Stomach (tissue), 4 donors: ENCODE results near the gene RALY.

ENCODE experiments used
- CTCF ChIP-seq, 7 experiments: fragments of 450-650 bp in 4 of 7; fragments of 200-600 bp in 3 of 7; sonication (generic) in 3 of 7; IDR thresholded peaks; one replicate each; pipeline ENCODE4 v1.5.1; 2016 to 2019; ENCODE audit warnings: antibody characterized with exemption in 7 of 7, control low read depth in 2 of 7, mild to moderate bottlenecking in 1 of 7
- EP300 ChIP-seq: sonication (generic); formaldehyde crosslinking; IDR thresholded peaks from one replicate; pipeline ENCODE4 v1.6.1; 2017; ENCODE audit warnings: antibody characterized with exemption
- POLR2A ChIP-seq, 4 donors: fragments of 450-650 bp; IDR thresholded peaks; one replicate each; pipeline ENCODE4 v1.6.1; 2016; ENCODE audit warnings: antibody characterized with exemption in 4 of 4, control low read depth in 2 of 4, mild to moderate bottlenecking in 1 of 4, moderate library complexity in 1 of 4
- POLR2AphosphoS5 ChIP-seq, 3 donors: sonication (generic); formaldehyde crosslinking; IDR thresholded peaks; one replicate each; pipeline ENCODE4 v1.6.1; 2016; ENCODE audit warnings: antibody characterized with exemption in 3 of 3

- TF ChIP-seq CTCF (IDR thresholded peaks at IDR 0.05), result no peak
- no peak for TF ChIP-seq EP300
- no peak for TF ChIP-seq POLR2AphosphoS5 (IDR thresholded peaks at IDR 0.05)
- no peak for TF ChIP-seq POLR2A (IDR thresholded peaks at IDR 0.05)
These were observed 137.8 kb downstream of the RALY start for GRCh38 chr20:34131491-34131890.
